Measurements from ENCODE around the gene FAM50B.

DNA sequence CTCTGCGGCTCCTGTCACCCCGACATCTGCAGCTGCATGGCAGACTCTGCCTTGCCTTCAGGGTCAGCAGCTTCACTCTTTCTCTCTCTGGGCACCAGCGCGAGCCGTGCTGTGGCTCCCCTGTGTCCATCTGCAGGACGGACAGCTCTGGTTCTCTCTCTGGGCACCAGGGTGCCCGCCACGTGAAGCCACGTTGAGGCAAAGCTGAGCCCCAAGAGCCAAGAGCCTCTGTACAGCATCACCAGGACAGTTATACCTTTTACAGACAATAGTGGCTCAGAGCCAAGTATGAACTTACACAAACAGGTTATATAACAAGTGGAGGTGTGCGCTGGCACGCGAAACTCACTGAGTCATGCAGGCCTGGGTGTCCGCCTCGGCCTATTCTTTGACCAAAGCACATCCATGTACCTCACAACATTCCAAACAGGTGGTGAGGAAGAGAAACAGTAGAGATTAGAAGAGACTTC, 50.8 kb downstream of the FAM50B start:
- TF ChIP-seq POLR2A (IDR thresholded peaks at IDR 0.05) = no peak
- TF ChIP-seq, protein P1, sequence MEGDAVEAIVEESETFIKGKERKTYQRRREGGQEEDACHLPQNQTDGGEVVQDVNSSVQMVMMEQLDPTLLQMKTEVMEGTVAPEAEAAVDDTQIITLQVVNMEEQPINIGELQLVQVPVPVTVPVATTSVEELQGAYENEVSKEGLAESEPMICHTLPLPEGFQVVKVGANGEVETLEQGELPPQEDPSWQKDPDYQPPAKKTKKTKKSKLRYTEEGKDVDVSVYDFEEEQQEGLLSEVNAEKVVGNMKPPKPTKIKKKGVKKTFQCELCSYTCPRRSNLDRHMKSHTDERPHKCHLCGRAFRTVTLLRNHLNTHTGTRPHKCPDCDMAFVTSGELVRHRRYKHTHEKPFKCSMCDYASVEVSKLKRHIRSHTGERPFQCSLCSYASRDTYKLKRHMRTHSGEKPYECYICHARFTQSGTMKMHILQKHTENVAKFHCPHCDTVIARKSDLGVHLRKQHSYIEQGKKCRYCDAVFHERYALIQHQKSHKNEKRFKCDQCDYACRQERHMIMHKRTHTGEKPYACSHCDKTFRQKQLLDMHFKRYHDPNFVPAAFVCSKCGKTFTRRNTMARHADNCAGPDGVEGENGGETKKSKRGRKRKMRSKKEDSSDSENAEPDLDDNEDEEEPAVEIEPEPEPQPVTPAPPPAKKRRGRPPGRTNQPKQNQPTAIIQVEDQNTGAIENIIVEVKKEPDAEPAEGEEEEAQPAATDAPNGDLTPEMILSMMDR (IDR thresholded peaks at IDR 0.05 in 4 of 5, conservative IDR thresholded peaks at IDR 0.05 in 1 of 5) = no peak

All from gastrocnemius medialis (tissue), 4 donors.